ENCODE data around the gene MOV10.

MOV10 gene

DNA sequence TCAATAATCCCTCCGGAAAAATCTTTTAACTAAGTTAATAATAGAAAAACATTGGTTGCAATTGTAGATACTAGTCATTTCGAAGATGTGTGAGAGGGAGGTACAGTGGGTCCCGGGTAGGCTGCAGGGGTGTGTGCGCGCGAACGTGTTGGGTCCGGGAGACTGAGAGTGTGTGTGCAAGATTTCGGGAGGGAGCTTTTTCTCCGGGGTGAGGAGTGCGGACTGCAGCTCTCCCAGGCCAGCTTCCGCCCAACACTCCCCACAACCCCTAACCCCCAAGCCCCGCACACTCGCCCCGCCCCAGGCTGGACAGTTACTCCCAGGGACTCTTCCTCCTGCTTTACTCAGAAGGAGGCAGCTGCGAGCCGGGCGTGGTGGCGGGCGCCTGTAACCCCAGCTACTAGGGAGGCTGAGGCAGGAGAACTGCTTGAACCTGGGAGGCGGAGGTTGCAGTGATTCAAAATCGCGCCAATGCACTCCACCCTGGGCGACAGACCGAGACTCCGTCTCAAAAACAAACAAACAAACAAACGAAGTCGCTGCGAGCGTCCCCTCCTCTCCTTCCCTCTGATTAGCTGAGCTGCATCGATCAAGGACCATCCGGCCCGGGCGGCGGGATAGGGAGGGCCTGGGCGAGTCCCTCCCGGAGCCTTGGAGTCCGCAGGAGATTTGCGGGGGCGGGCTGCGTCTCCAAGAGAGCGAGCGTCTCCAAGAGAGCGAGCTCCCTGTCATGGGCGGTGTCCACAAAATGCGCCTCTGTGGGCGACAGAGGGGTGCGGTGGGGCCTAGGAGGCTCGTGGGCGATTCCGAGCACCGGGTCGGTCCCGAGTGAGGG is 68.9 kb downstream of the MOV10 start:
- no peak for DNase-seq (ENCODE audit: low read depth)

GRCh38 chr1:112744009-112744578 is 69.6 kb downstream of the MOV10 start:
- no peak for DNase-seq (ENCODE audit: low read depth)

DNA sequence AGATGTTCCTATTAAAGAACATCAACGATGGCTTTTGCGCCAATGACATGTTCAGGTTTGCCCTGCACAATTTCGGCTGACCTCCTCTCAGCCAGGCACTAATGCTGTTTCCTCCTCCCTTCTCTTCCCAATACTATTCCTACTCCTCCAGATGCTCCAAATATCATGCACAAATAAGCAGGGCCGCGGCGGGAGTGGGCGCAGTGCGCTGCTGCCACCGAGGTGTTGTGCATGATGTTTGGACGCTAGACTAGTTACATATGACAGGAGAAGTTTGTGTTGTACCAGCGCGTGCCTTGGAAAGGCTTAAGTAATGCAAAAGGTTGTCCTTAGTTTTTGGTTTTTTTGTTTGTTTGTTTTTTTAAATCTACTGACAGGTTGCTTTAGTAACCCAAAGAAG is 73.9 kb downstream of the MOV10 start:
- DNase-seq (ENCODE audit: low read depth): no peak

Measured in stimulated activated CD8-positive, alpha-beta memory T cell treated with anti-CD3 and anti-CD28 coated beads, Interleukin-4, amount 100 ng/mL, for 24 hours (primary cell).